ENCODE results near the gene FGF14. TPM values are rescaled to one million over a fixed set of nuclear protein-coding genes. Genes with fewer than 3 reads are reported as not detected.

FGF14 gene
- total and polyA plus RNA-seq, 2 experiments from 2014 or later, result 0.03 TPM; not detected in 1

DNA sequence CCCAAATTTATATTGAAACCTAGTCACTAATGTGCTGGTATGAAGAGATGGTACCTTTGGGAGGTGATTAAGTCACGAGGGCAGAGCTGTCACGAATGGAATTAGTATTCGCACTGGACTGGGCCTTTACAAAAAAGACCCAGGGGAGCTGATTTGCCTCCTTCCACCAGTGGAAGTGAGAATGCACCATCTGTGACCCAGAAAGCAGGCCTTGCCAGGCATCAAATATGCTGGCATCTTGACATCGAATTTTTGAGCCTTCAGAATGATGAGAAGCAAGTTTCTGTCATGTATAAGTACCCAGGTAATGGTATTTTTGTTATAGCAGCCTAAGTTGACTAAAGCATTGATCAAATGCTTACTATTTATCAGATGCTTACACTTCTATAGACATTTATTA lies 373.6 kb downstream of the FGF14 start:
- Histone ChIP-seq H3K4me2 (no peak overlapping the region), H3K79me2 (replicated peaks; ENCODE audit: insufficient read depth) (no peaks in the 10 kb centered on the region), H3K27me3 (ENCODE audit: insufficient read depth) (no peaks in the 10 kb centered on the region), H3K9me2 (ENCODE audit: insufficient read depth) (no peaks in the 10 kb centered on the region), H3K4me3 (no peak overlapping the region), H3K27ac (ENCODE audit: low read depth) (no peak overlapping the region), H3F3A (replicated peaks; ENCODE audit: low read depth) (no peaks in the 10 kb centered on the region), H4K20me1 (replicated peaks; ENCODE audit: insufficient read depth) (no peaks in the 10 kb centered on the region), H3K36me3 (ENCODE audit: insufficient read depth) (no peaks in the 10 kb centered on the region), H3K4me1 (ENCODE audit: insufficient read depth) (no peaks in the 10 kb centered on the region), H2AFZ (no peak overlapping the region)
- H3K36me3 Mint-ChIP-seq (ENCODE audit: low read depth), result no peaks in the 10 kb centered on the region
- ATAC-seq, result no peak
- no peaks in the 10 kb centered on the region for H3K4me1 Mint-ChIP-seq
- no peaks in the 10 kb centered on the region for H3K27me3 Mint-ChIP-seq (ENCODE audit: insufficient read depth, low read depth, poor library complexity)
- H3K4me3 Mint-ChIP-seq, result no peak overlapping the region
- H3K27ac Mint-ChIP-seq, result no peak overlapping the region
- TF ChIP-seq EZH2phosphoT487 (IDR thresholded peaks at IDR 0.05; ENCODE audit: unreplicated experiment), result no peak
- TF ChIP-seq, protein P1, sequence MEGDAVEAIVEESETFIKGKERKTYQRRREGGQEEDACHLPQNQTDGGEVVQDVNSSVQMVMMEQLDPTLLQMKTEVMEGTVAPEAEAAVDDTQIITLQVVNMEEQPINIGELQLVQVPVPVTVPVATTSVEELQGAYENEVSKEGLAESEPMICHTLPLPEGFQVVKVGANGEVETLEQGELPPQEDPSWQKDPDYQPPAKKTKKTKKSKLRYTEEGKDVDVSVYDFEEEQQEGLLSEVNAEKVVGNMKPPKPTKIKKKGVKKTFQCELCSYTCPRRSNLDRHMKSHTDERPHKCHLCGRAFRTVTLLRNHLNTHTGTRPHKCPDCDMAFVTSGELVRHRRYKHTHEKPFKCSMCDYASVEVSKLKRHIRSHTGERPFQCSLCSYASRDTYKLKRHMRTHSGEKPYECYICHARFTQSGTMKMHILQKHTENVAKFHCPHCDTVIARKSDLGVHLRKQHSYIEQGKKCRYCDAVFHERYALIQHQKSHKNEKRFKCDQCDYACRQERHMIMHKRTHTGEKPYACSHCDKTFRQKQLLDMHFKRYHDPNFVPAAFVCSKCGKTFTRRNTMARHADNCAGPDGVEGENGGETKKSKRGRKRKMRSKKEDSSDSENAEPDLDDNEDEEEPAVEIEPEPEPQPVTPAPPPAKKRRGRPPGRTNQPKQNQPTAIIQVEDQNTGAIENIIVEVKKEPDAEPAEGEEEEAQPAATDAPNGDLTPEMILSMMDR (conservative IDR thresholded peaks at IDR 0.05; ENCODE audit: low read depth in 2 of 2), result no peak
- TF ChIP-seq, protein P2, sequence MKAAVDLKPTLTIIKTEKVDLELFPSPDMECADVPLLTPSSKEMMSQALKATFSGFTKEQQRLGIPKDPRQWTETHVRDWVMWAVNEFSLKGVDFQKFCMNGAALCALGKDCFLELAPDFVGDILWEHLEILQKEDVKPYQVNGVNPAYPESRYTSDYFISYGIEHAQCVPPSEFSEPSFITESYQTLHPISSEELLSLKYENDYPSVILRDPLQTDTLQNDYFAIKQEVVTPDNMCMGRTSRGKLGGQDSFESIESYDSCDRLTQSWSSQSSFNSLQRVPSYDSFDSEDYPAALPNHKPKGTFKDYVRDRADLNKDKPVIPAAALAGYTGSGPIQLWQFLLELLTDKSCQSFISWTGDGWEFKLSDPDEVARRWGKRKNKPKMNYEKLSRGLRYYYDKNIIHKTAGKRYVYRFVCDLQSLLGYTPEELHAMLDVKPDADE (IDR thresholded peaks at IDR 0.05), result no peak
- TF ChIP-seq NANOG (IDR thresholded peaks at IDR 0.05; ENCODE audit: borderline replicate concordance), result no peak
- DNase-seq (ENCODE audit: low spot score), result no peak
- H3K9me3 Mint-ChIP-seq, result no peaks in the 10 kb centered on the region

- Histone ChIP-seq H3K27me3 (ENCODE audit: insufficient read depth) (no peaks in the 10 kb centered on the region), H3K4me3 (no peak overlapping the region), H3F3A (replicated peaks; ENCODE audit: low read depth) (no peaks in the 10 kb centered on the region), H2AFZ (no peak overlapping the region), H3K4me2 (no peak overlapping the region), H3K27ac (ENCODE audit: low read depth) (no peak overlapping the region), H3K79me2 (replicated peaks; ENCODE audit: insufficient read depth) (no peaks in the 10 kb centered on the region), H3K4me1 (ENCODE audit: insufficient read depth) (no peaks in the 10 kb centered on the region), H3K36me3 (ENCODE audit: insufficient read depth) (no peaks in the 10 kb centered on the region), H3K9me2 (ENCODE audit: insufficient read depth) (0 out of 2 replicates have a peak, but pooled peaks cover 11% of the 10 kb centered on the region), H4K20me1 (replicated peaks; ENCODE audit: insufficient read depth) (no peaks in the 10 kb centered on the region)
- Mint-ChIP-seq H3K36me3 (ENCODE audit: low read depth) (peaks cover 12% of the 10 kb centered on the region; the same call in 2 of the 3 replicates), H3K4me1 (no peaks in the 10 kb centered on the region), H3K27me3 (ENCODE audit: insufficient read depth, low read depth, poor library complexity) (no peaks in the 10 kb centered on the region), H3K4me3 (no peak overlapping the region), H3K9me3 (peaks cover 22% of the 10 kb centered on the region), H3K27ac (no peak overlapping the region)
- ATAC-seq (no peak), DNase-seq (ENCODE audit: low spot score) (no peak)
- TF ChIP-seq ZNF462 (CRISPR knock-in tag; IDR thresholded peaks at IDR 0.05) (no peak), CREB1 (CRISPR knock-in tag; IDR thresholded peaks at IDR 0.05; ENCODE audit: low read depth) (no peak), POLR2AphosphoS5 (IDR thresholded peaks at IDR 0.05; ENCODE audit: low read depth) (no peak), NANOG (IDR thresholded peaks at IDR 0.05; ENCODE audit: borderline replicate concordance) (no peak), EZH2 (IDR thresholded peaks at IDR 0.05; ENCODE audit: low read depth, unreplicated experiment) (no peak), STAT1 (IDR thresholded peaks at IDR 0.05; ENCODE audit: unreplicated experiment) (no peak)
- TF ChIP-seq, protein P1 (conservative IDR thresholded peaks at IDR 0.05; ENCODE audit: low read depth in 2 of 2), result no peak
- TF ChIP-seq, protein P2 (IDR thresholded peaks at IDR 0.05), result no peak
Measured at GRCh38 chr13:102021777-102022176, 380.1 kb downstream of the FGF14 start.

Data from GM23338 (cell line).